Measurements from ENCODE around the gene OR2T10. TPM values are rescaled to one million over a fixed set of nuclear protein-coding genes. Genes with fewer than 3 reads are reported as not detected.

The OR2T10 gene
- total RNA-seq, 1 donor from 2014 or later = not detected

GRCh38 chr1:248621770-248622169 is 24.3 kb upstream of the OR2T10 start:
- no peak overlapping the region for H3K4me3 Mint-ChIP-seq (ENCODE audit: low read depth)
- H3K9me3 Mint-ChIP-seq (ENCODE audit: low read depth) = peaks cover 40% of the 10 kb centered on the region
- TF ChIP-seq, protein P1, sequence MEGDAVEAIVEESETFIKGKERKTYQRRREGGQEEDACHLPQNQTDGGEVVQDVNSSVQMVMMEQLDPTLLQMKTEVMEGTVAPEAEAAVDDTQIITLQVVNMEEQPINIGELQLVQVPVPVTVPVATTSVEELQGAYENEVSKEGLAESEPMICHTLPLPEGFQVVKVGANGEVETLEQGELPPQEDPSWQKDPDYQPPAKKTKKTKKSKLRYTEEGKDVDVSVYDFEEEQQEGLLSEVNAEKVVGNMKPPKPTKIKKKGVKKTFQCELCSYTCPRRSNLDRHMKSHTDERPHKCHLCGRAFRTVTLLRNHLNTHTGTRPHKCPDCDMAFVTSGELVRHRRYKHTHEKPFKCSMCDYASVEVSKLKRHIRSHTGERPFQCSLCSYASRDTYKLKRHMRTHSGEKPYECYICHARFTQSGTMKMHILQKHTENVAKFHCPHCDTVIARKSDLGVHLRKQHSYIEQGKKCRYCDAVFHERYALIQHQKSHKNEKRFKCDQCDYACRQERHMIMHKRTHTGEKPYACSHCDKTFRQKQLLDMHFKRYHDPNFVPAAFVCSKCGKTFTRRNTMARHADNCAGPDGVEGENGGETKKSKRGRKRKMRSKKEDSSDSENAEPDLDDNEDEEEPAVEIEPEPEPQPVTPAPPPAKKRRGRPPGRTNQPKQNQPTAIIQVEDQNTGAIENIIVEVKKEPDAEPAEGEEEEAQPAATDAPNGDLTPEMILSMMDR (IDR thresholded peaks at IDR 0.05; ENCODE audit: unreplicated experiment) = no peak
- no peaks in the 10 kb centered on the region for H3K36me3 Mint-ChIP-seq (ENCODE audit: insufficient read depth)
- H3K27ac Mint-ChIP-seq = no peak overlapping the region
- H3K4me1 Mint-ChIP-seq (ENCODE audit: low read depth) = no peaks in the 10 kb centered on the region
- no peak for DNase-seq (ENCODE audit: low spot score, unreplicated experiment)
- H3K27me3 Mint-ChIP-seq = no peaks in the 10 kb centered on the region

DNA sequence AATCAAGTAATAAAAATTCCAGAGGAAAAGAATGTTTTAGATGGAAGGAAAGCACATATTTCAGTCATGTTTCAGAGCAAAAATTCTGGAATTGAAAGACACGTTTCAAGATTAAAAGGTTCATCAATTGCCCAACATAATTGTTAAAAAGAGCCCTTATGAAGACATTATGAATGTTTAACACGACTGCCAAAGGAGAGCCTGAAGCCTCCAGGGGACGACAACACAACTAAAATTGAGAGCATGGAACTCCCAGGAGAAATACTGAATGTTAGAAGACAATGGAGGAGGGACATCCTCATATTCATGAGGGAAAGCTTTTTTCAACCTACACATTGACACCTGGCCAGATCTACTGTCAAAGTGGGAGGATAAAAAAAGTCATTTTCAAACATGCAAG is 21.4 kb upstream of the OR2T10 start:
- H3K4me3 Mint-ChIP-seq (ENCODE audit: low read depth) = no peak overlapping the region
- H3K9me3 Mint-ChIP-seq (ENCODE audit: low read depth) = peaks cover 68% of the 10 kb centered on the region
- TF ChIP-seq, protein P1 (IDR thresholded peaks at IDR 0.05; ENCODE audit: unreplicated experiment) = no peak
- H3K27me3 Mint-ChIP-seq = no peaks in the 10 kb centered on the region
- no peaks in the 10 kb centered on the region for H3K4me1 Mint-ChIP-seq (ENCODE audit: low read depth)
- no peak for DNase-seq (ENCODE audit: low spot score, unreplicated experiment)
- H3K27ac Mint-ChIP-seq = no peak overlapping the region
- peaks cover 1% of the 10 kb centered on the region for H3K36me3 Mint-ChIP-seq (ENCODE audit: insufficient read depth)

DNA sequence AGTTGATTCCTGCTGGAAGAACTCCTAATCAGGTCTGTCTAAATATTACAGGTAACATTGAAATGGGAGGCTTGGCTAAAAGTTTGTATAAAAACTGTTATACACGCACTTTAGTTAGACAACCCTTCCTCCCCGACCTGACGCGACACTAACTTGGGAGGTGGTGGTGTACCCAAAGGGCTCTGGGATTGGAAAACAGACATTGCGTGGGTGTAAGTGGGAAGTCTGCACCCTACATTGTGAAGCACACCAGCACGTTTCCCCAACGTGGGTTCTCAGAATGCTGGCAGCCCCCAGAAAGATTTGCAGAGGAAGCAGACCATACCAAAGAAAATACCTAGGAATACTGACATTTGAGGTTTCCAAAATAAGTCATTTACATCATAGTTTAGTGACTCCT is 20.6 kb upstream of the OR2T10 start:
- Mint-ChIP-seq H3K36me3 (ENCODE audit: insufficient read depth) (peaks cover 1% of the 10 kb centered on the region), H3K4me1 (ENCODE audit: low read depth) (no peaks in the 10 kb centered on the region), H3K9me3 (ENCODE audit: low read depth) (peaks cover 74% of the 10 kb centered on the region), H3K27ac (no peak overlapping the region), H3K4me3 (ENCODE audit: low read depth) (no peak overlapping the region), H3K27me3 (no peaks in the 10 kb centered on the region)
- DNase-seq (ENCODE audit: low spot score, unreplicated experiment) = no peak
- TF ChIP-seq, protein P1 (IDR thresholded peaks at IDR 0.05; ENCODE audit: unreplicated experiment) = no peak

- TF ChIP-seq, protein P1 (IDR thresholded peaks at IDR 0.05; ENCODE audit: unreplicated experiment) = no peak
- no peak for DNase-seq (ENCODE audit: low spot score, unreplicated experiment)
- no peaks in the 10 kb centered on the region for H3K4me1 Mint-ChIP-seq (ENCODE audit: low read depth)
- H3K9me3 Mint-ChIP-seq (ENCODE audit: low read depth) = peaks cover 68% of the 10 kb centered on the region
- H3K27ac Mint-ChIP-seq = no peak overlapping the region
- H3K36me3 Mint-ChIP-seq (ENCODE audit: insufficient read depth) = peaks cover 1% of the 10 kb centered on the region
- H3K4me3 Mint-ChIP-seq (ENCODE audit: low read depth) = no peak overlapping the region
- no peaks in the 10 kb centered on the region for H3K27me3 Mint-ChIP-seq
These were observed 16.2 kb upstream of the OR2T10 start for GRCh38 chr1:248613742-248614141.

- TF ChIP-seq, protein P1 (IDR thresholded peaks at IDR 0.05; ENCODE audit: unreplicated experiment) = no peak
- H3K27ac Mint-ChIP-seq = no peak overlapping the region
- H3K4me3 Mint-ChIP-seq (ENCODE audit: low read depth) = no peak overlapping the region
- H3K27me3 Mint-ChIP-seq = no peaks in the 10 kb centered on the region
- peaks cover 71% of the 10 kb centered on the region for H3K9me3 Mint-ChIP-seq (ENCODE audit: low read depth)
- H3K4me1 Mint-ChIP-seq (ENCODE audit: low read depth) = no peaks in the 10 kb centered on the region
- no peak for DNase-seq (ENCODE audit: low spot score, unreplicated experiment)
- H3K36me3 Mint-ChIP-seq (ENCODE audit: insufficient read depth) = peaks cover 1% of the 10 kb centered on the region
These were observed 14.4 kb upstream of the OR2T10 start for GRCh38 chr1:248611883-248612414.

All from progenitor cell of endocrine pancreas (in vitro differentiated cells).